DND-41 (cell line): ENCODE measurements around the gene EML5.

Source experiments
- ATAC-seq: fragments of 200-7000 bp; cut with Tn5 transposase; 3 replicates; pipeline ENCODE4 v1.9.1; 2021; ENCODE audit warnings: low read depth; ENCODE audit not compliant: insufficient read depth
- DNase-seq: peaks from one replicate; pipeline ENCODE4 v3.0.0-alpha.2; 2020
- H2AFZ ChIP-seq: 2 replicates; pipeline ENCODE4 v1.6.0; 2012; ENCODE audit warnings: low read depth, low read length
- H3K27ac ChIP-seq: 2 replicates; pipeline ENCODE4 v1.5.1; 2012; ENCODE audit warnings: low read length, inconsistent platforms
- H3K27me3 ChIP-seq: fragments of 200-600 bp; sonication (generic); 2 replicates; pipeline ENCODE4 v1.6.0; 2012; ENCODE audit warnings: low read length, mild to moderate bottlenecking, inconsistent platforms; ENCODE audit not compliant: insufficient read depth, poor library complexity
- H3K36me3 ChIP-seq: 2 replicates; pipeline ENCODE4 v1.5.1; 2012; ENCODE audit warnings: low read length, inconsistent platforms; ENCODE audit not compliant: insufficient read depth
- H3K4me1 ChIP-seq: 2 replicates; pipeline ENCODE4 v1.5.1; 2012; ENCODE audit warnings: mild to moderate bottlenecking, low read length; ENCODE audit not compliant: insufficient read depth
- H3K4me2 ChIP-seq: 2 replicates; pipeline ENCODE4 v1.6.0; 2012; ENCODE audit warnings: mild to moderate bottlenecking, moderate library complexity, low read length, inconsistent platforms; ENCODE audit not compliant: insufficient read depth
- H3K4me3 ChIP-seq, 2 experiments: fragments of 200-600 bp in 1 of 2; shearing (Covaris generic) in 1 of 2; 2 replicates each; pipeline ENCODE4 v1.5.1; 2012 to 2016; ENCODE audit warnings: inconsistent platforms in 2 of 2, low read length in 2 of 2, mild to moderate bottlenecking in 2 of 2, low read depth in 1 of 2, moderate library complexity in 1 of 2
- H3K79me2 ChIP-seq: 2 replicates; pipeline ENCODE4 v1.6.0; 2012; ENCODE audit warnings: low read length, inconsistent platforms; ENCODE audit not compliant: insufficient read depth
- H3K9ac ChIP-seq: 2 replicates; pipeline ENCODE4 v1.6.0; 2012; ENCODE audit warnings: low read depth, mild to moderate bottlenecking, inconsistent platforms, low read length, moderate library complexity
- H3K9me3 ChIP-seq: 2 replicates; pipeline ENCODE4 v1.5.1; 2012; ENCODE audit warnings: low read length, moderate library complexity, mild to moderate bottlenecking, inconsistent platforms; ENCODE audit not compliant: insufficient read depth, severe bottlenecking
- H4K20me1 ChIP-seq: 2 replicates; pipeline ENCODE4 v1.6.0; 2012; ENCODE audit warnings: low read length; ENCODE audit not compliant: insufficient read depth
- EZH2 ChIP-seq: IDR thresholded peaks from 3 replicates; pipeline ENCODE4 v1.6.1; 2012; ENCODE audit warnings: borderline replicate concordance, low read depth, mild to moderate bottlenecking, moderate library complexity, low read length, inconsistent platforms; ENCODE audit not compliant: severe bottlenecking
- TF ChIP-seq, protein P1 (sequence below): IDR thresholded peaks from 2 replicates; pipeline ENCODE4 v1.5.1; 2012; ENCODE audit warnings: borderline replicate concordance, low read length, moderate library complexity, mild to moderate bottlenecking; ENCODE audit not compliant: poor library complexity, severe bottlenecking; ENCODE audit errors: extremely low read depth

EML5 gene

DNA sequence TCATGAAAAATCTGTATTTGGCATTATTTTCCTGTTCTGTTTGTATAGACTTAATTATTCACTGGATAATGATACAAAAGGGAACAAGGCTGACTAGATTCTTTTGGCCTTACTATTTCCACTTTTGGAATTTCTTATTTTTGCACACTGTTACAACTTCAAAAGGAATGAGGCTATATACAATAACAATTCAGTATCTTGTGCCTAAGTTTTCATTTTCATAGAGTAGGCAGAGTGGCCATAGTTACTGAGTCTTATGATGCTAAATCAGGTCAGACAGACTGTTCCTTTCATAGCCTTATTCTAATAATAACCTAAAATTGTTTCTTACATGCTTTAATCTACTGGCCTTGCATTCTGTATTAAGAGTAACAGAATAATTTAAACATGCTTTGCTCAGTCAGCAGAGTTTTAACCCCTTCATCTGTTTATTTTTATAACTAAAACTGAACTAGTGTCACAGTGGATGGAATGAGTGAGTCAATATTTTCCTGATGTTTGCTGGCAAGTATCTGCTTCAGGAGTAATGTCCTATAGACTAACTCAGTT is 42.2 kb upstream of the EML5 start:
- Histone ChIP-seq H2AFZ (no peak overlapping the region), H3K9ac (no peak overlapping the region), H4K20me1 (no peaks in the 10 kb centered on the region), H3K9me3 (no peaks in the 10 kb centered on the region), H3K36me3 (no peaks in the 10 kb centered on the region), H3K4me2 (no peak overlapping the region), H3K4me1 (no peaks in the 10 kb centered on the region), H3K79me2 (no peaks in the 10 kb centered on the region), H3K27ac (no peak overlapping the region), H3K27me3 (no peaks in the 10 kb centered on the region), H3K4me3 (no peak overlapping the region)
- ATAC-seq (no peak), DNase-seq (no peak)
- TF ChIP-seq, protein P1, sequence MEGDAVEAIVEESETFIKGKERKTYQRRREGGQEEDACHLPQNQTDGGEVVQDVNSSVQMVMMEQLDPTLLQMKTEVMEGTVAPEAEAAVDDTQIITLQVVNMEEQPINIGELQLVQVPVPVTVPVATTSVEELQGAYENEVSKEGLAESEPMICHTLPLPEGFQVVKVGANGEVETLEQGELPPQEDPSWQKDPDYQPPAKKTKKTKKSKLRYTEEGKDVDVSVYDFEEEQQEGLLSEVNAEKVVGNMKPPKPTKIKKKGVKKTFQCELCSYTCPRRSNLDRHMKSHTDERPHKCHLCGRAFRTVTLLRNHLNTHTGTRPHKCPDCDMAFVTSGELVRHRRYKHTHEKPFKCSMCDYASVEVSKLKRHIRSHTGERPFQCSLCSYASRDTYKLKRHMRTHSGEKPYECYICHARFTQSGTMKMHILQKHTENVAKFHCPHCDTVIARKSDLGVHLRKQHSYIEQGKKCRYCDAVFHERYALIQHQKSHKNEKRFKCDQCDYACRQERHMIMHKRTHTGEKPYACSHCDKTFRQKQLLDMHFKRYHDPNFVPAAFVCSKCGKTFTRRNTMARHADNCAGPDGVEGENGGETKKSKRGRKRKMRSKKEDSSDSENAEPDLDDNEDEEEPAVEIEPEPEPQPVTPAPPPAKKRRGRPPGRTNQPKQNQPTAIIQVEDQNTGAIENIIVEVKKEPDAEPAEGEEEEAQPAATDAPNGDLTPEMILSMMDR: no peak
- no peak for TF ChIP-seq EZH2

DNA sequence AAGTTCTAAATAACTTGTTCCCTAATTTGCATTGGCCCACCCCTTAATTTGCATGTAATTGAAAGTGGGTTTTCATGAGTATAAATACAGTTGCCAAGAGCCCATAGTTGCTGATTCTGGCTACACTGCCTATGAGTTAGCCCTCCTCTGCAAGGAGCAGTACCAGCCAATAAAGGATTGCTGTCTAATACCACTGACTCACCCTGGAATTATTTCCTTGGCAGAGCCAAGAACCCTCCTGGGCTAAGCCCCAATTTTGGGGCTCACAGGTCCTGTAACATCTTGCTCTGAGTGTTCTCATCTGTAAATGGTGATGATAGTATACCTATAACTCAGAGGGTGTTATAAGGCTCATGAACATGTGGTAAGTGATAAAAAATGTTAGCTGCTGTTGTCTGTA is 38.5 kb upstream of the EML5 start:
- Histone ChIP-seq H3K4me2 (no peak overlapping the region), H4K20me1 (no peaks in the 10 kb centered on the region), H3K9ac (no peak overlapping the region), H3K4me3 (no peak overlapping the region), H3K4me1 (no peaks in the 10 kb centered on the region), H3K9me3 (no peaks in the 10 kb centered on the region), H3K36me3 (no peaks in the 10 kb centered on the region), H3K27ac (no peak overlapping the region), H2AFZ (no peak overlapping the region), H3K27me3 (no peaks in the 10 kb centered on the region), H3K79me2 (no peaks in the 10 kb centered on the region)
- no peak for DNase-seq
- TF ChIP-seq EZH2: no peak
- TF ChIP-seq, protein P1: no peak
- ATAC-seq: no peak

DNA sequence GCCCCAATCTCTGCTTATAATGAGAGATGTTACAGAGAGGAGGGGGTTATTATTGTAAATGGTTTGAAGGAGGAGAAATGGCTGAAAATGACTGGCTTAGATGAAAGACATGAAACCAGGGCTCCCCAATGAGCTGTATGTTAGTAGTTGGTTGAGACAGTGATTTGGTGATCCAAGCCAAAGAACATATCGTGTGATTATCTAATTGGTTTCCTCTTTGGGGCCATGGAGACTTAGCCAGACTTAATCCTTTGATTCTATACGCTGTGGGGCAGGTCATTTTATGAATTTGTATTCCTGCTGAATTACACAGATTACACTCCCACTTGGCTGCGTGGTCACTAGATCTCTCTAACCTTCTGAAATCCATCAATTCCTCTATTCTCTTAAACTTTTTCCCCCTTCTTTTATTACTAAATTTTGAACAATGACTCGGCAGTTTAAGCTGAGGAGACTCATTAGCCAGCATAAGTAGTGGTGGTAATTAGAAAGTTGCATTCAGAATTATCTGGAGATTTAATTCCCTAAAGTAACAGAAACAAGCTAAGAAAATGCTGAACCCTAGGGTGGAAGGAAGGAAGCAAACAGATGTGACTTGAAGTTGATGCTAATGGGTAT is 37.0 kb upstream of the EML5 start:
- Histone ChIP-seq H3K9me3 (no peaks in the 10 kb centered on the region), H2AFZ (no peak overlapping the region), H3K27ac (no peak overlapping the region), H4K20me1 (no peaks in the 10 kb centered on the region), H3K4me2 (no peak overlapping the region), H3K9ac (no peak overlapping the region), H3K36me3 (no peaks in the 10 kb centered on the region), H3K27me3 (no peaks in the 10 kb centered on the region), H3K79me2 (no peaks in the 10 kb centered on the region), H3K4me3 (no peak overlapping the region), H3K4me1 (peaks cover 9% of the 10 kb centered on the region)
- no peak for ATAC-seq
- TF ChIP-seq, protein P1: no peak
- DNase-seq: no peak
